GM19043 (cell line): Measurements from ENCODE around the gene CDK10.

Source experiments
- ATAC-seq: cut with Tn5 transposase; IDR thresholded peaks from one replicate; pipeline ENCODE4 v1.9.1; 2021; ENCODE audit warnings: low read depth; ENCODE audit not compliant: unreplicated experiment

CDK10 gene

DNA sequence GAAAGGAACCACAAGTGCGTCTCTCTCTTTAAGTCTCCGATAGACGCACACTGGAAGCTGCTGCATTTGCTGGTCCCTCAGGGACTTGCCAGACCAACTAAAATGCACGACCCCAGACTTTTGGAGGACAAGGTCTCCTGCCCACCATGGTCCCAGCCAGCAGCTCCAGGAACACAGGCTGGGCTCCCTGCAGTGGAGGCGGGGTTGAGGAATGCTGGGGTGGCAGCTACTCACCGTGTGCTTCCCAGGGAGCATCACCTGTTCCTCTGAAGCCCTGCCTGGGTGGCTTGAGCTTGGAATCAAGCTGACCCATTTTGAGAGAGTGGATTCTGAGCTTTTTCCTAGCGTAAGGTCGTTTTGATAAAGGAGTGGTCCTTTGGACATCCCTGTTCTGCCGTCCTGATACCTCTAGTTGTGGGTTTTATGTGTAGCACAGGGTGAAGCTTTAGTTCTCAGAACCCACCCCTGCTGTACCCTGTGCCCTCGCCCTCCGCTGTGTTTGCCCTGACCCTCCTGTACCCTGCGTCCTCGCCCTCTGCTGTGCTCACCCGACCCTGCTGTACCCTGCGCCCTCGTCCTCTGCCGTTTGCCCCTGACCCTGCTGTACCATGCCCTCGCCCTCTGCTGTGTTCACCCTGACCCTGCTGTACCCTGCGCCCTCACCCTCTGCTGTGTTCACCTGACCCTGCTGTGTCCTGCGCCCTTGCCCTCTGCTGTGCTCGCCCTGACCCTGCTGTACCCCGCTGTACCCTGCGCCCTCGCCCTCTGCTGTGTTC, 45.8 kb downstream of the CDK10 start:
- no peak for ATAC-seq

DNA sequence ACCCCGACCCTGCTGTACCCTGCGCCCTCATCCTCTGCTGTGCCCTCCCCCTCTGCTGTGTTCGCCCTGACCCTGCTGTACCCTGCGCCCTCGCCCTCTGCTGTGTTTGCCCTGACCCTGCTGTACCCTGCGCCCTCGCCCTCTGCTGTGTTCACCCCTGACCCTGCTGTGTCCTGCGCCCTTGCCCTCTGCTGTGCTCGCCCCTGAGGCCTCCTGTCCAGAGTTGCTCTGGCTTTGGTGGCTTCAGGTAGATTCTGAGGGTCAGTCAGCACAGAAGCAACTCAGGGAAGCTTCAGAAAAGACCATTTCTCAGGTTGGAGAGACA, 46.4 kb downstream of the CDK10 start:
- no peak for ATAC-seq

DNA sequence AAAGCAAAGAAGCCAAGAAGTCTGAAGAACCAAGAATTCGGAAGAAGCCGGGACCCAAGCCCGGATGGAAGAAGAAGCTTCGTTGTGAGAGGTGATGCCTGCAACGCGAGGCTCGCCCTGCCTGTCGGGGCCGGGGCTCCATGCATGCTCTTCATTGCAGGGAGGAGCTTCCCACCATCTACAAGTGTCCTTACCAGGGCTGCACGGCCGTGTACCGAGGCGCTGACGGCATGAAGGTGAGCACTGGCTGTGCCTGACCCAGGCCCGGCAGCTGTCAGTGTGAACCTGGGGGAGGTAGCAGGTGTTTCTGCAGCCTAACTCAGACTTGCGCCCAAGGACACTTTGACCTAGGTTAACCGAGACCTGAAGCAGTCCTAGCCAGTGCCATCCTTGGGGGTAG, 46.8 kb downstream of the CDK10 start:
- no peak for ATAC-seq

DNA sequence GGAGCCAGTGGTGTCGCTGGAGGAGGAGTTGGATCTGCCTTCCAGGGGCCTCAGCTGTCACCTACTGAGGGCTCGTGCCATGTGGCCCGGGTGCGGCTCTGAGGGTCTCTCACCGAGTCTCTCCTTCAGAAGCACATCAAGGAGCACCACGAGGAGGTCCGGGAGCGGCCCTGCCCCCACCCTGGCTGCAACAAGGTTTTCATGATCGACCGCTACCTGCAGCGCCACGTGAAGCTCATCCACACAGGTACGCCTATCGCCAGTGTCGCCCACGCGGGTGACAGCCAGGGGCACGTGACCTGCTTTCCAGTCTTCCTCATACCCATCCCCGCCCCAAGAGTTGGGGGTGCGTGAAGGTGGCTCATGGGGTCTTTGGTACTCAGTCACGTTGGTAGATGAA, 47.3 kb downstream of the CDK10 start:
- no peak for ATAC-seq

DNA sequence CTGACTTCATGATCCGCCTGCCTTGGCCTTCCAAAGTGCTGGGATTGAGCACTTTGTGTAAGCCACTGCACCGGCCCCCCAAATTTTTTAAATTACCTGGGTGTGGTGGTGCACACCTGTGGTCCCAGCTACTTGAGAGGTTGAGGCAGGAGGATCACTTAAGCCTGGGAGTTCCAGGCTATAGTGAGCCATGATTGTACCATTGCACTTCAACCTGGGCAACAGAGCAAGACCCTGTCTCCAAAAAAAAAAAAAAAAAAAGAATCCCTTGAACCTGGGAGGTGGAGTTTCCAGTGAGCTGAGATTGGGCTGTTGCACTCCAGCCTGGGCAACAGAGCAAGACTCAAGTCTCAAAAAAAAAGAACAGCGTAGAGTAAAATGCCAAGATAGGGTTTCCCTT, 50.1 kb downstream of the CDK10 start:
- ATAC-seq: no peak

DNA sequence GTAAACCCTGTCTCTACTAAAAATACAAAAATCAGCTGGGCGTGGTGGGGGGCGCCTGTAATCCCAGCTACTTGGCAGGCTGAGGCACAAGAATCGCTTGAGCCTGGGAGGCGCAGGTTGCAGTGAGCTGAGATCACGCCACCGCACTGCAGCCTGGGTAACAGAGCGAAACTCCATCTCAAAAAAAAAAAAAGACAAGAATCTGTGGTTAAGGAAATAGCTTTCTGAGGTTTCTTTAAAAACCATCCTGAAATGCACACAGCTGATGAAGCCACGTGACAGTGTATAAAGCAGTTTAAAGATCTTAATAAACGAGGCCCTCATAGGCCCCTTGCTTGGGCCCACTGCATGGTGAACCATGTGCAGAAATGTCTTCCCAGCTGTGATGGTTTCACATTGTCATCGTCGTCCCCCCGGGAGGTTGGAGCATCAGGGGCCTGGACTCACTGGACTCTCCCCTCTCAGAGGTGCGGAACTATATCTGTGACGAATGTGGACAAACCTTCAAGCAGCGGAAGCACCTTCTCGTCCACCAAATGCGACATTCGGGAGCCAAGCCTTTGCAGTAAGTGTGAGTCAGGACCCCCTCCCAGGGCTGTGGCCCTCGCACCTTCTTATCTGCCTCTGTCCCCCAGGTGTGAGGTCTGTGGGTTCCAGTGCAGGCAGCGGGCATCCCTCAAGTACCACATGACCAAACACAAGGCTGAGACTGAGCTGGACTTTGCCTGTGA, 51.0 kb downstream of the CDK10 start:
- ATAC-seq: no peak

DNA sequence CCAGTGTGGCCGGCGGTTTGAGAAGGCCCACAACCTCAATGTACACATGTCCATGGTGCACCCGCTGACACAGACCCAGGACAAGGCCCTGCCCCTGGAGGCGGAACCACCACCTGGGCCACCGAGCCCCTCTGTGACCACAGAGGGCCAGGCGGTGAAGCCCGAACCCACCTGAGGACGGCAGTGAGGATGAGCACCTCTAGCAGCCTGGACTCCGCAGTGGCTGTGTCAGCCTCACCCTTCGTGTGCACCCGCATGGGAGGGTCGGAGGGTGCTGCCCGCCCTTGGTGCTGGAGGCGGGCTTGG, 51.5 kb downstream of the CDK10 start:
- no peak for ATAC-seq

DNA sequence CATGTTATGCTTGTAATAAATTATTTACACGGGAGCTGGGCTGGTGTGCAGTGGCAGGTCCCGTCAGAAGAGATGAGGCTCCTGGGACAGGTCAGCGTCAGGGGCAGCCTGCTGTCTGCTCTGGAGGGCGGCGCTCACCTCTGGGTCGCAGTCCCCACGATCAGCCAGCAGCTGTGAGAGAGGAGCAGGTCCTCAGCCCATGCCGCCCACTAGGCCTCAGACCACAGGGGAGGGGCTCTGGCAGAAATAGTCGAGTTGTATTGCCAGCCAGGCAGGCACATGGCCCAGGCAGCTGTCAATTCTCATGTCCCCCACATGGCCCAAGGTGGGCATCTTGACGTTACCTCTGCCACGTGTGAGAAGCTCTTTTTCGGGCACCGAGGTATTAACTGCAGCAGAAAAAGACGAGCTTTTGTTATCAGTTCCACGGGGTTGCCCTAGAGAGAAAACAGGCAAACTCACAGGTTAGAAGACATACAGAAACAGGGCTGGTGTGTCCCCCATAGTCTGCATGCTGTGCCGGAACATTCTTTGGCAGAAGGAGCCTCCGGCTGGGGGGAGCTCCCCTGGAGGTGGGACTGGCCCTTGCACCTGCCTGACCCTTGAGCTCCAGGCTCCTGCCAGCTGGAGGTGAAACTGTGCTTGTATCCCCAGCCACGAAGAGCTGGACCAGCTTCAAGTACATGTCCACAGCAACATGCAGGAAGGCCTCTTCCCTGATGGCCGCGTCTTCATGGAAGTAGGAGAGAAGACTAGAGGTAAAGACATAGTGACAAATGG, 52.2 kb downstream of the CDK10 start:
- no peak for ATAC-seq

DNA sequence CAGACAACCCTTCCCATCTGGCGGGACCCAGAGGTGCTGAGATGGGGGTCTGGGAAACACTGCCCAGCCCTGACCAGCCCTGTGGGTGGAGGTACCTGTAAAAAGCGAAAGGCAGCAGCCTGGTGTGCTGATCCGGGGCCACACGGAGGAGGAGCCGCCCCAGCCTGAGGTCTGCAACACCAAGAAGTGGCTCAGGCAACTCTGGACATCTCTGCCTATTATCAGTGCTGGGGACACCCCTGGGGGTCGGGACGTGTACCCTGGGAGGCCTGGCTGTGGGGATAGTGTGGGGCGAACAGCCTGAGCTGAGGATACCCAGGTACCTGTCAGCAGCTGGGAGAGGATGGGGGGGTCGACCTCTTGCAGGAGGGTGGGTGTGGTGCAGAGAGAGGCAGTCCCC, 52.9 kb downstream of the CDK10 start:
- no peak for ATAC-seq

DNA sequence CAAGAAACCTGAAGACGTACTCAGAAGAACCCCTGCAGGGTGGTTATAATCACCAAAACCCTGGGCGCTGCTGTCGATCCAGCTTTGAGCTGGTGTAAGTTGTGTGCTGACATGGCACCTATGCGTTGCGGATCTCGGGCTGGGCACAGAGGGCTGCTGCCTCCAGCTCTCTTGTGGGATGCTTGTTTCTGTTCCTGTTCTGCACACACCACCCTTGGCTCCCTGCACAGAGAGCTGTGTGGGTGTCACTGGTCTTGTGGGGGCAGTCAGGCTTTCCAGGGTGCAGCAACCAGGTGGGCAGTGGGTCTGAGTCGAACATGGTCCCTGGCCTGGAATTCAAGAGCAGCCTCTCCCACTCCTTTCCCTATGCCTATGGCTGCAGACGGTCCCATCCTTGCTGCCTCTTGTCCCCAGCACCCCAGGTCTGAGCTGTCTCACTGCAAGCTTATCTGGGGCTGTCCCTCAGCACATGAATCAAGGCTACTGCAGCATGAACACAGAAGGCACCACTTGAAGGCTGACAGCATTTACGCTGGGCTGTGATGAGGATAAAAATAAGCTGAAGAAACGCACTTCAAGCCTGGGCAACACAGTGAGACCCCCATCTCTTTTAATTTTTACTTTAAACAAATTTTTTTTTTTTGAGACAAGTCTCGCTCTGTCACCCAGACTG, 55.0 kb downstream of the CDK10 start:
- no peak for ATAC-seq

DNA sequence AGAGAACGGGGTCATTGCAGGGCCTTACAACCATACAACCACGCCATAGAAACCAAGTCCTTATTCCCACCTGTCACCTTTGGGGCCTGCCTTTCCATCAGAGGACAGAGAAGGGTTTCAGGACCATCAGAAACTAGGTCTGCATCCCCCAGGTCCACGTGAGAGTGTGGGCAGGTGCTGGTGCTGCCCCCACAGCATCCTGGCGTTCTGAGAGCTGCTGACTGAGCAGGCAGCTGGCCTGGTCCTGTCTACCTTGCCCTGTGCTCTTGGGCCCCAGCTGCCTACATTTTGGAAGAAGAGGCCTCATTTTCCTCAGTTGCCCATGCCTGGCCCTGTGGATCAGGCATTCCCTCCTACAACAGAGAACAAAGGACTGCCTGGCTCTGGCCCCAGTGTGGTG, 56.5 kb downstream of the CDK10 start:
- ATAC-seq: no peak

DNA sequence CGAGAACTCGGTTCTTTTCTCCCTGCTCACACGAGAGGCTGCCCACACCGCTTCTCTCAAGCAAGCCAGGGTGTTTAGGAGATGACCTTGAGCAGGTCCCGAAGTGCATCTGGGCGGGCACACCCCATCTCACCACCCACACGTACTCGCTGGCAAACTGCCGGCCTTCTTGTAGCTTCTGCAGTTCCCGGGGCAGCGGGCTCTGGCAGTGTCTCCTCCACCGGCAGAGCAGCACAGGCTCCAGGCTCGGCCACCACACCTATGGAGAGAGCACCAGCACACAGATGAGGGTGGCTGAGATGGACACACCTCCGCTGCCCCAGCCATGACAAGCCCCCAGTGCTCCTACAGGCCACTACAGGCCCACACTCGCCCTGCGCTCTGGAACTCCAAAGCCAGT, 58.3 kb downstream of the CDK10 start:
- ATAC-seq: no peak
